ENCODE results near the gene HBEGF.

DNA sequence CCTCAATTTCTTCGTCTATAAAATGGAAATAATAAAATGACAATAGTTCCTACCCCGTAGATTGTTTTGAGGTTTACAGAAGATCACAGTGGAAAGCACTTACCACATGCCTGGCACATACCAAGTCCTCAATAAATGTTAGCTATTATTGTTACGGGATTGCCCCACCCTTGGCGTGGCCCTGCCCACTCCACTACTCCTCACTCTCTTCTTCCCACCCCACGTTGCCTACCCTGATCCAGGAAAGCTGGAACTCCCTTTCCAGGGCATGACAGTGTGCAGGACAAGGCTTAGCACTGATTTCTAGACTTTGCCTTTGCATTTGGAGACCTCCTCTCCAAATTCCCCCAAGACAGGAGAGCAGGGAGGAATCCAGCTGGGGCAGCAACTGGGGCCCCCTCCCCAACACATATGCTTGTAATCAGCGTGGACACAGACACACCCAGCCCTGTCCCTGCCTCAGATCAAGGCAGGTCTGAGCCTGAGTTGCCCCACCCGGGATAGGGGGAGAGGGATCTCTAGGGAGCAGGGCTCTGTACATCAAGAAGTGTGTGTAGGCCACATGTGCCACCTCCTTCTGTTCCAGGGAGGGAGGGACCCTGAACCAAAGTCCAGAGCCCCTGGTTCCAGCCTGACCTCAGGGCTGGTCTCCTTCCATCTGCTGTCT, 20.3 kb upstream of the HBEGF start:
- no peak for TF ChIP-seq SMC3 (IDR thresholded peaks at IDR 0.05; ENCODE audit: borderline replicate concordance, low read length)
- TF ChIP-seq, protein P1, sequence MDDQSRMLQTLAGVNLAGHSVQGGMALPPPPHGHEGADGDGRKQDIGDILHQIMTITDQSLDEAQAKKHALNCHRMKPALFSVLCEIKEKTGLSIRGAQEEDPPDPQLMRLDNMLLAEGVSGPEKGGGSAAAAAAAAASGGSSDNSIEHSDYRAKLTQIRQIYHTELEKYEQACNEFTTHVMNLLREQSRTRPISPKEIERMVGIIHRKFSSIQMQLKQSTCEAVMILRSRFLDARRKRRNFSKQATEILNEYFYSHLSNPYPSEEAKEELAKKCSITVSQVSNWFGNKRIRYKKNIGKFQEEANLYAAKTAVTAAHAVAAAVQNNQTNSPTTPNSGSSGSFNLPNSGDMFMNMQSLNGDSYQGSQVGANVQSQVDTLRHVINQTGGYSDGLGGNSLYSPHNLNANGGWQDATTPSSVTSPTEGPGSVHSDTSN (IDR thresholded peaks at IDR 0.05; ENCODE audit: insufficient replicate concordance, low read depth, low read length), result no peak
- TF ChIP-seq, protein P2, sequence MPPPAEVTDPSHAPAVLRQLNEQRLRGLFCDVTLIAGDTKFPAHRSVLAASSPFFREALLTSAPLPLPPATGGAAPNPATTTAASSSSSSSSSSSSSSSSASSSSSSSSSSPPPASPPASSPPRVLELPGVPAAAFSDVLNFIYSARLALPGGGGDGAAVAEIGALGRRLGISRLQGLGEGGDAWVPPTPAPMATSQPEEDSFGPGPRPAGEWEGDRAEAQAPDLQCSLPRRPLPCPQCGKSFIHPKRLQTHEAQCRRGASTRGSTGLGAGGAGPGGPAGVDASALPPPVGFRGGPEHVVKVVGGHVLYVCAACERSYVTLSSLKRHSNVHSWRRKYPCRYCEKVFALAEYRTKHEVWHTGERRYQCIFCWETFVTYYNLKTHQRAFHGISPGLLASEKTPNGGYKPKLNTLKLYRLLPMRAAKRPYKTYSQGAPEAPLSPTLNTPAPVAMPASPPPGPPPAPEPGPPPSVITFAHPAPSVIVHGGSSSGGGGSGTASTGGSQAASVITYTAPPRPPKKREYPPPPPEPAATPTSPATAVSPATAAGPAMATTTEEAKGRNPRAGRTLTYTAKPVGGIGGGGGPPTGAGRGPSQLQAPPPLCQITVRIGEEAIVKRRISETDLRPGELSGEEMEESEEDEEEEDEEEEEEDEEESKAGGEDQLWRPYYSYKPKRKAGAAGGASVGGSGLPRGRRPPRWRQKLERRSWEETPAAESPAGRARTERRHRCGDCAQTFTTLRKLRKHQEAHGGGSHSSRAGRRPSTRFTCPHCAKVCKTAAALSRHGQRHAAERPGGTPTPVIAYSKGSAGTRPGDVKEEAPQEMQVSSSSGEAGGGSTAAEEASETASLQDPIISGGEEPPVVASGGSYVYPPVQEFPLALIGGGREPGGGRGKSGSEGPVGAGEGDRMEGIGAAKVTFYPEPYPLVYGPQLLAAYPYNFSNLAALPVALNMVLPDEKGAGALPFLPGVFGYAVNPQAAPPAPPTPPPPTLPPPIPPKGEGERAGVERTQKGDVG (CRISPR knock-in tag; IDR thresholded peaks at IDR 0.05), result no peak
- TF ChIP-seq CBFB (IDR thresholded peaks at IDR 0.05; ENCODE audit: low read depth), result no peak
- no peak for TF ChIP-seq CREB1 (IDR thresholded peaks at IDR 0.05; ENCODE audit: low read depth)
- no peak for TF ChIP-seq NR2C2 (IDR thresholded peaks at IDR 0.05; ENCODE audit: borderline replicate concordance, control insufficient read depth, insufficient read length, low read depth)
- TF ChIP-seq, protein P3, sequence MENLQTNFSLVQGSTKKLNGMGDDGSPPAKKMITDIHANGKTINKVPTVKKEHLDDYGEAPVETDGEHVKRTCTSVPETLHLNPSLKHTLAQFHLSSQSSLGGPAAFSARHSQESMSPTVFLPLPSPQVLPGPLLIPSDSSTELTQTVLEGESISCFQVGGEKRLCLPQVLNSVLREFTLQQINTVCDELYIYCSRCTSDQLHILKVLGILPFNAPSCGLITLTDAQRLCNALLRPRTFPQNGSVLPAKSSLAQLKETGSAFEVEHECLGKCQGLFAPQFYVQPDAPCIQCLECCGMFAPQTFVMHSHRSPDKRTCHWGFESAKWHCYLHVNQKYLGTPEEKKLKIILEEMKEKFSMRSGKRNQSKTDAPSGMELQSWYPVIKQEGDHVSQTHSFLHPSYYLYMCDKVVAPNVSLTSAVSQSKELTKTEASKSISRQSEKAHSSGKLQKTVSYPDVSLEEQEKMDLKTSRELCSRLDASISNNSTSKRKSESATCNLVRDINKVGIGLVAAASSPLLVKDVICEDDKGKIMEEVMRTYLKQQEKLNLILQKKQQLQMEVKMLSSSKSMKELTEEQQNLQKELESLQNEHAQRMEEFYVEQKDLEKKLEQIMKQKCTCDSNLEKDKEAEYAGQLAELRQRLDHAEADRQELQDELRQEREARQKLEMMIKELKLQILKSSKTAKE (IDR thresholded peaks at IDR 0.05; ENCODE audit: low read depth, poor library complexity, severe bottlenecking), result no peak
- TF ChIP-seq POLR2A (IDR thresholded peaks at IDR 0.05; ENCODE audit: low read depth, low read length), result no peak
- TF ChIP-seq, protein P4, sequence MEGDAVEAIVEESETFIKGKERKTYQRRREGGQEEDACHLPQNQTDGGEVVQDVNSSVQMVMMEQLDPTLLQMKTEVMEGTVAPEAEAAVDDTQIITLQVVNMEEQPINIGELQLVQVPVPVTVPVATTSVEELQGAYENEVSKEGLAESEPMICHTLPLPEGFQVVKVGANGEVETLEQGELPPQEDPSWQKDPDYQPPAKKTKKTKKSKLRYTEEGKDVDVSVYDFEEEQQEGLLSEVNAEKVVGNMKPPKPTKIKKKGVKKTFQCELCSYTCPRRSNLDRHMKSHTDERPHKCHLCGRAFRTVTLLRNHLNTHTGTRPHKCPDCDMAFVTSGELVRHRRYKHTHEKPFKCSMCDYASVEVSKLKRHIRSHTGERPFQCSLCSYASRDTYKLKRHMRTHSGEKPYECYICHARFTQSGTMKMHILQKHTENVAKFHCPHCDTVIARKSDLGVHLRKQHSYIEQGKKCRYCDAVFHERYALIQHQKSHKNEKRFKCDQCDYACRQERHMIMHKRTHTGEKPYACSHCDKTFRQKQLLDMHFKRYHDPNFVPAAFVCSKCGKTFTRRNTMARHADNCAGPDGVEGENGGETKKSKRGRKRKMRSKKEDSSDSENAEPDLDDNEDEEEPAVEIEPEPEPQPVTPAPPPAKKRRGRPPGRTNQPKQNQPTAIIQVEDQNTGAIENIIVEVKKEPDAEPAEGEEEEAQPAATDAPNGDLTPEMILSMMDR (IDR thresholded peaks at IDR 0.05 in 2 of 3, conservative IDR thresholded peaks at IDR 0.05 in 1 of 3; ENCODE audit: control insufficient read depth in 2 of 3, extremely low read depth in 1 of 3, insufficient read depth in 1 of 3, low read depth in 3 of 3, low read length in 3 of 3), result no peak
- TF ChIP-seq, protein P5, sequence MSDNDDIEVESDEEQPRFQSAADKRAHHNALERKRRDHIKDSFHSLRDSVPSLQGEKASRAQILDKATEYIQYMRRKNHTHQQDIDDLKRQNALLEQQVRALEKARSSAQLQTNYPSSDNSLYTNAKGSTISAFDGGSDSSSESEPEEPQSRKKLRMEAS (IDR thresholded peaks at IDR 0.05; ENCODE audit: low read depth, low read length), result no peak
- TF ChIP-seq MYC (IDR thresholded peaks at IDR 0.05; ENCODE audit: insufficient read depth, insufficient read length, insufficient replicate concordance, low read length, severe bottlenecking), result no peak
- no peak for TF ChIP-seq MEF2A (IDR thresholded peaks at IDR 0.05; ENCODE audit: insufficient read depth, low read depth, low read length)
- no peak for TF ChIP-seq SP1 (IDR thresholded peaks at IDR 0.05; ENCODE audit: low read depth, low read length)
- no peak for TF ChIP-seq RBBP5 (conservative IDR thresholded peaks at IDR 0.05)

Data from GM12878 (cell line).